PC-3 (cell line): ENCODE data around the gene AP3B1. TPM values are rescaled to one million over a fixed set of nuclear protein-coding genes. Genes with fewer than 3 reads are reported as not detected.

Experiments
- ATAC-seq: fragments of 200-7000 bp; cut with Tn5 transposase; 2 replicates; pipeline ENCODE4 v1.9.1; 2020; ENCODE audit warnings: mild to moderate bottlenecking, moderate library complexity
- BruUV-seq: library from RNA; stranded (reverse); fragments of 400-500 nt; replicated peaks from 2 replicates; lab custom pipeline; 2021; lab: Mats Ljungman, UMichigan
- CTCF ChIA-PET: fragments of 300-600 bp; sonication (Branson Sonifier 250); formaldehyde crosslinking; loops from one replicate; lab custom pipeline; 2022; ENCODE audit warnings: antibody characterized with exemption; lab: Charles Lee
- POLR2A ChIA-PET: fragments of 300-600 bp; sonication (Branson Sonifier 250); formaldehyde crosslinking; loops from one replicate; lab custom pipeline; 2022; ENCODE audit warnings: antibody characterized with exemption; ENCODE audit not compliant: unreplicated experiment; lab: Charles Lee
- DNase-seq: peaks from one replicate; pipeline ENCODE4 v3.0.0-alpha.2; 2015
- H2AFZ ChIP-seq: fragments of 300-600 bp; sonication (generic); 2 replicates; pipeline ENCODE4 v1.6.0; 2016; ENCODE audit warnings: antibody characterized with exemption, low read length
- H3F3A ChIP-seq: fragments of 300-600 bp; sonication (generic); one replicate; pipeline ENCODE4 v1.6.0; 2017; ENCODE audit warnings: antibody characterized with exemption, low read length, control low read depth, mild to moderate bottlenecking; ENCODE audit not compliant: unreplicated experiment
- H3K27ac ChIP-seq: fragments of 300-600 bp; sonication (generic); 2 replicates; pipeline ENCODE4 v1.5.1; 2016; ENCODE audit warnings: mild to moderate bottlenecking, low read length
- H3K27me3 ChIP-seq: fragments of 300-600 bp; sonication (generic); 2 replicates; pipeline ENCODE4 v1.6.1; 2016; ENCODE audit warnings: low read length, mixed read lengths
- H3K36me3 ChIP-seq: fragments of 300-600 bp; sonication (generic); 2 replicates; pipeline ENCODE4 v1.6.1; 2016; ENCODE audit warnings: low read depth, mixed run types, low read length, mixed read lengths
- H3K4me1 ChIP-seq: fragments of 300-600 bp; sonication (generic); 2 replicates; pipeline ENCODE4 v1.5.1; 2016; ENCODE audit warnings: low read length; ENCODE audit not compliant: insufficient read depth
- H3K4me2 ChIP-seq: fragments of 300-600 bp; sonication (generic); 2 replicates; pipeline ENCODE4 v1.6.0; 2016; ENCODE audit warnings: low read length
- H3K4me3 ChIP-seq: fragments of 300-600 bp; sonication (generic); 2 replicates; pipeline ENCODE4 v1.5.1; 2016; ENCODE audit warnings: mild to moderate bottlenecking, low read length, mixed read lengths
- H3K79me2 ChIP-seq: fragments of 300-600 bp; sonication (generic); 2 replicates; pipeline ENCODE4 v1.6.1; 2017; ENCODE audit warnings: low read length, mixed read lengths
- H3K9ac ChIP-seq: fragments of 300-600 bp; sonication (generic); 2 replicates; pipeline ENCODE4 v1.6.0; 2016; ENCODE audit warnings: mild to moderate bottlenecking, low read length
- H3K9me2 ChIP-seq: fragments of 300-600 bp; sonication (generic); replicated peaks from 2 replicates; pipeline ENCODE4 v1.6.1; 2016; ENCODE audit warnings: mixed run types, low read length, mixed read lengths
- H3K9me3 ChIP-seq: fragments of 300-600 bp; sonication (generic); 2 replicates; pipeline ENCODE4 v1.6.1; 2016; ENCODE audit warnings: low read length, mixed read lengths
- H4K20me1 ChIP-seq: fragments of 300-600 bp; sonication (generic); 2 replicates; pipeline ENCODE4 v1.6.1; 2016; ENCODE audit warnings: low read length, mixed read lengths
- CTCF ChIP-seq: fragments of 300-600 bp; sonication (generic); conservative IDR thresholded peaks from 2 replicates; pipeline ENCODE4 v1.5.1; 2017; ENCODE audit warnings: antibody characterized with exemption, low read depth, mild to moderate bottlenecking, low read length
- EZH2 ChIP-seq: fragments of 300-600 bp; sonication (generic); IDR thresholded peaks from one replicate; pipeline ENCODE4 v1.6.1; 2017; ENCODE audit warnings: antibody characterized with exemption, mild to moderate bottlenecking, low read length; ENCODE audit not compliant: unreplicated experiment
- EZH2phosphoT487 ChIP-seq: fragments of 300-600 bp; sonication (generic); IDR thresholded peaks from 2 replicates; pipeline ENCODE4 v1.6.1; 2018; ENCODE audit warnings: mild to moderate bottlenecking, antibody characterized with exemption, low read length, borderline replicate concordance
- intact Hi-C: fragments of 100-400 bp; cut with micrococcal nuclease; formaldehyde crosslinking; loops from 2 replicates; pipeline ENCODE4 v1.9.0; 2023
- total RNA-seq: library from RNA; depleted of rRNA; stranded (reverse); fragments of >200 nt; gene quantifications from 2 replicates; pipeline ENCODE4 v1.2.3, GENCODE V29; 2014

AP3B1 gene
- total RNA-seq, 1 experiment from 2014 or later = 25.7 TPM

GRCh38 chr5:78243091-78243490, 51.4 kb downstream of the AP3B1 start:
- no TSS peak for BruUV-seq
- intact Hi-C loops = no loop called here
- H3K9me2 ChIP-seq = no peaks in the 10 kb centered on the region
- ATAC-seq (no peak), DNase-seq (no peak)
- no peak overlapping the region for H3K9ac ChIP-seq
- no peak overlapping the region for H3K4me2 ChIP-seq
- CTCF ChIA-PET = no interaction called here
- no peaks in the 10 kb centered on the region for H3K27me3 ChIP-seq
- TF ChIP-seq CTCF (no peak), EZH2phosphoT487 (no peak), EZH2 (no peak)
- H2AFZ ChIP-seq = no peak overlapping the region
- POLR2A ChIA-PET = no interaction called here
- H3K36me3 ChIP-seq = no peaks in the 10 kb centered on the region
- no peaks in the 10 kb centered on the region for H3K9me3 ChIP-seq
- H3K4me1 ChIP-seq = peaks cover 4% of the 10 kb centered on the region; the same call in 1 of the 2 replicates
- peaks cover 6% of the 10 kb centered on the region; the same call in 1 of the 2 replicates for H4K20me1 ChIP-seq
- peak overlapping the region; percentile 1; the same call in 1 of the 2 replicates for H3K27ac ChIP-seq
- H3K79me2 ChIP-seq = no peaks in the 10 kb centered on the region
- no peaks in the 10 kb centered on the region for H3F3A ChIP-seq
- H3K4me3 ChIP-seq = no peak overlapping the region

- H3K36me3 ChIP-seq = no peaks in the 10 kb centered on the region
- ATAC-seq (no peak), DNase-seq (no peak)
- no peaks in the 10 kb centered on the region for H3K79me2 ChIP-seq
- no peaks in the 10 kb centered on the region for H3K27me3 ChIP-seq
- no peak overlapping the region for H3K9ac ChIP-seq
- H3K9me2 ChIP-seq = no peaks in the 10 kb centered on the region
- no peaks in the 10 kb centered on the region for H3K9me3 ChIP-seq
- no peak for TF ChIP-seq CTCF
- no peak for TF ChIP-seq EZH2
- no peak for TF ChIP-seq EZH2phosphoT487
- no peaks in the 10 kb centered on the region for H3F3A ChIP-seq
- H4K20me1 ChIP-seq = peaks cover 6% of the 10 kb centered on the region; the same call in 1 of the 2 replicates
- no TSS peak for BruUV-seq
- ChIA-PET CTCF (no interaction called here), POLR2A (no interaction called here)
- intact Hi-C loops = no loop called here
- no peak overlapping the region for H3K27ac ChIP-seq
- H2AFZ ChIP-seq = no peak overlapping the region
- no peak overlapping the region for H3K4me2 ChIP-seq
- H3K4me3 ChIP-seq = no peak overlapping the region
- peaks cover 4% of the 10 kb centered on the region; the same call in 1 of the 2 replicates for H3K4me1 ChIP-seq
Measured at GRCh38 chr5:78242001-78242400, 52.5 kb downstream of the AP3B1 start.

GRCh38 chr5:78237911-78238310, 56.6 kb downstream of the AP3B1 start:
- Histone ChIP-seq H3K4me2 (no peak overlapping the region), H3K9ac (no peak overlapping the region), H3F3A (no peaks in the 10 kb centered on the region), H3K79me2 (no peaks in the 10 kb centered on the region), H3K9me3 (no peaks in the 10 kb centered on the region), H3K27ac (no peak overlapping the region), H2AFZ (no peak overlapping the region), H3K27me3 (no peaks in the 10 kb centered on the region), H3K36me3 (no peaks in the 10 kb centered on the region), H3K4me3 (no peak overlapping the region), H4K20me1 (no peaks in the 10 kb centered on the region; the same call in 1 of the 2 replicates), H3K9me2 (no peaks in the 10 kb centered on the region), H3K4me1 (no peaks in the 10 kb centered on the region)
- ChIA-PET CTCF (no interaction called here), POLR2A (no interaction called here)
- TF ChIP-seq EZH2 = no peak
- no peak for TF ChIP-seq CTCF
- TF ChIP-seq EZH2phosphoT487 = no peak
- BruUV-seq = no TSS peak
- intact Hi-C loops = no loop called here
- DNase-seq (no peak), ATAC-seq (no peak)
